B cell (primary cell): ENCODE measurements around the gene CD247.

Experiments used
- CTCF ChIP-seq: fragments of 200-600 bp; IDR thresholded peaks from one replicate; pipeline ENCODE4 v1.8.0; 2022; ENCODE audit warnings: antibody characterized with exemption, mild to moderate bottlenecking
- EZH2 ChIP-seq: IDR thresholded peaks from 2 replicates; pipeline ENCODE4 v1.6.1; 2012; ENCODE audit warnings: borderline replicate concordance, low read depth, mild to moderate bottlenecking, moderate library complexity, low read length; ENCODE audit not compliant: insufficient read depth, poor library complexity, severe bottlenecking

- TF ChIP-seq CTCF (no peak), EZH2 (no peak)
These were observed 117.9 kb downstream of the CD247 start for GRCh38 chr1:167400359-167400953.
